ENCODE measurements around the gene RAD54L.

The RAD54L gene

GRCh38 chr1:46247436-46248121 lies at the start of gene RAD54L:
Gene RAD54L, plus strand, starts transcription at chr1:46247763. Its CDS starts 643 bp downstream, at chr1:46248406.
- H3K4me1 ChIP-seq (ENCODE audit: control insufficient read depth, insufficient read depth, low read length, unreplicated experiment): peaks cover 13% of the 10 kb centered on the region
- peaks cover 10% of the 10 kb centered on the region for H3K36me3 ChIP-seq (ENCODE audit: insufficient read depth, low read length)
- peak within 1 kb of the TSS; percentile 88 for H2AFZ ChIP-seq (ENCODE audit: low read length, unreplicated experiment)
- no peaks in the 10 kb centered on the region for H3K27me3 ChIP-seq (ENCODE audit: insufficient read depth, low read length)
- H3K27ac ChIP-seq (ENCODE audit: low read depth, low read length): peak within 1 kb of the TSS; percentile 69
- H3K4me3 ChIP-seq (ENCODE audit: low read depth, low read length): peak within 1 kb of the TSS; percentile 86
- peaks cover 29% of the 10 kb centered on the region for H3K79me2 ChIP-seq (ENCODE audit: control insufficient read depth, insufficient read depth, low read length, unreplicated experiment)

DNA sequence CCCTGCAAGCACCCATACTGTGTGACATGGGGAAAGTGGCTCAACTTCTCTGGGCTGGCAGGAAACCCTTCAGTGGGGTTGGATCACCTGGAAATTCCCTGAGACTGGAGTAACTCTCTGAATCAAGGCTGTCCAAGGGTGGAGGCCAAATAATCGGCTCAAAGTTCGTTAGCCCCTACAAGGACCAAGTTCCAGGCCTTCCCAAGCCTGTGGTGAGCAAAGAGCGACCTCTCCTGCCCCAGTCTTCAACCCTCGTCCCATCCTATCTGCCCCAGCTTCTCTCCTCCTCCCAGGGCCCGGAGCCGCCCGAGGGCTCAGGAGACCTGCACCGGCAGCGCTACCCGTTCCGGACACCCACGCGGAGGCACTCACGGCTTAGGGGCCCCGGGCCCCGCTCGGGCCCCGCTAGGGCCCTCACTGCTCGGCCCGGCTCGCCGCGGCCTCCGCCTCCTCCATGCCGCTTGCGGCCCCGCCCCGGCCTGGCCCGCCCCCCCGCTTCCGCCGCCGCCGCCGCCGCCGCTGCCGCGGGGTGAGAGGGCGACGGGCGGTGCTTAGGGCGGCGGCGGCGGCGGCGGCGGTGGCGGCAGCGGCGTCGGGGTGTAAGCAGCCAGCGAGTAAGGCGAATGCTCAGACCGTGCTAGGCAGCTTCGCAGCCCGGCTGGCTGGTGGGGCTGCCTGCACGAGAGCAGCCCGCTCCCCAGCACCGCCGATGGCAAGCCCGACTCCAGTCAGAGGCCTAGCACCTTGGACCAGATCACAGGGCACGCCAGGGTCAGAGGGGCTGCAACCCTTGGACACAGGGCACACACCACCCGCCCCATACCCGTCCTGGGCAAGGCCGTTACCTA lies 49.4 kb upstream of the RAD54L start, which contains the start of gene POMGNT1:
Gene POMGNT1, minus strand, starts transcription at position 471 of the 848 bp plus-strand sequence. CDS start 613 bp downstream, outside the sequence.
- Histone ChIP-seq H3K4me1 (ENCODE audit: control insufficient read depth, insufficient read depth, low read length, unreplicated experiment) (peaks cover 12% of the 10 kb centered on the region), H3K27ac (ENCODE audit: low read depth, low read length) (0 out of 2 replicates have a peak within 1 kb of the TSS, but pooled peaks have one; percentile 1), H3K27me3 (ENCODE audit: insufficient read depth, low read length) (no peaks in the 10 kb centered on the region), H2AFZ (ENCODE audit: low read length, unreplicated experiment) (peak within 1 kb of the TSS; percentile 96), H3K79me2 (ENCODE audit: control insufficient read depth, insufficient read depth, low read length, unreplicated experiment) (peaks cover 10% of the 10 kb centered on the region), H3K36me3 (ENCODE audit: insufficient read depth, low read length) (no peaks in the 10 kb centered on the region), H3K4me3 (ENCODE audit: low read depth, low read length) (peak within 1 kb of the TSS; percentile 100)

DNA sequence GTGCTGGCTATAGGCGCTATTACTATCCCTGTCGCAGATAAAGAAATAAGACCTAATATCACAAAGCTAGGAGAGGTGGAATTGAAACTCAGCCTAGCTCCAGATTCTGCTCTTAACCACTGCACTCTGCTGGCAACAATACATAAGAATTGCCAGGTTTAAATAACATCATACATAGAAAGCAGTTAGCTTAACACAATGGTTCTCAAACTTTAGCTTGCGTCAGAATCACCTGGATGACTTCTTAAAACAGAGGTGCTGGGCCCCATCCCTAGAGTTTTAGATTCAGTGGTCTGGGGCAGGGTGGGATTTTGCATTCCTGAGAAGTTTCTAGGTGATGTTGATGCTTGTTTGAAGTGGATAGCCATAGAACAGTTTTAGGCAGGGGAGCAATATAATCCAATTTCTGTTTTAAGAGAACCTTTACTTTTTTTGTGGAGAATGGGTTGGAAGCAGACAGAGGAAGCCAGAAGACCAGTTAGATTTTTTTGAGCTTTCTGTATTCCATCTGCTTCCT lies 48.3 kb upstream of the RAD54L start:
- H3K4me3 ChIP-seq (ENCODE audit: low read depth, low read length): peak overlapping the region; percentile 100; the same call in 1 of the 2 replicates

GRCh38 chr1:46203738-46204405 lies 43.7 kb upstream of the RAD54L start:
- Histone ChIP-seq H3K27ac (ENCODE audit: low read depth, low read length) (no peak overlapping the region), H3K4me3 (ENCODE audit: low read depth, low read length) (peak overlapping the region; percentile 94), H3K4me1 (ENCODE audit: control insufficient read depth, insufficient read depth, low read length, unreplicated experiment) (peaks cover 25% of the 10 kb centered on the region), H3K36me3 (ENCODE audit: insufficient read depth, low read length) (no peaks in the 10 kb centered on the region), H3K79me2 (ENCODE audit: control insufficient read depth, insufficient read depth, low read length, unreplicated experiment) (peaks cover 6% of the 10 kb centered on the region), H2AFZ (ENCODE audit: low read length, unreplicated experiment) (peak overlapping the region; percentile 97), H3K27me3 (ENCODE audit: insufficient read depth, low read length) (no peaks in the 10 kb centered on the region)

More for the DNA sequence above, 48.3 kb upstream of the RAD54L start:
- no peak overlapping the region for H3K27ac ChIP-seq (ENCODE audit: low read depth, low read length)
- H3K4me1 ChIP-seq (ENCODE audit: control insufficient read depth, insufficient read depth, low read length, unreplicated experiment): peaks cover 17% of the 10 kb centered on the region
- H2AFZ ChIP-seq (ENCODE audit: low read length, unreplicated experiment): peak overlapping the region; percentile 1
- H3K36me3 ChIP-seq (ENCODE audit: insufficient read depth, low read length): no peaks in the 10 kb centered on the region
- no peaks in the 10 kb centered on the region for H3K27me3 ChIP-seq (ENCODE audit: insufficient read depth, low read length)
- peaks cover 11% of the 10 kb centered on the region for H3K79me2 ChIP-seq (ENCODE audit: control insufficient read depth, insufficient read depth, low read length, unreplicated experiment)

DNA sequence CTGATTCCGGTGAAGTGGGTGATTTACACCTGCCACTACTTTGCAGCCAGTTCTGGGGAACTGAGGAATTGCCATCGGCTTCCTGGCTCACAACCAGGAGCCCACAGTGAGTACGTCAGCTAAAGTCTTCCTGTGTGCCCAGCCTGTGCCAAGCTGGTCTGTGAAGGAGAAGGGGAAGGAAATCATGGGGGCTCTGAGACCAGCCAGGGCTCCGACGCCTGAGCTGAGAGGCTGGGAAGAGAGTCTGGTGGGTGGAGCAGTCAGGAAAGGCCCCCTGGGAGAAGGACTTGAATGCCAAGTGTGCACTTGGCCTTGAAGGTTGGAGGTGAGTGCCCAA lies 43.2 kb upstream of the RAD54L start:
- Histone ChIP-seq H3K27me3 (ENCODE audit: insufficient read depth, low read length) (no peaks in the 10 kb centered on the region), H2AFZ (ENCODE audit: low read length, unreplicated experiment) (no peak overlapping the region), H3K79me2 (ENCODE audit: control insufficient read depth, insufficient read depth, low read length, unreplicated experiment) (peaks cover 6% of the 10 kb centered on the region), H3K4me1 (ENCODE audit: control insufficient read depth, insufficient read depth, low read length, unreplicated experiment) (peaks cover 20% of the 10 kb centered on the region), H3K4me3 (ENCODE audit: low read depth, low read length) (peak overlapping the region; percentile 94), H3K36me3 (ENCODE audit: insufficient read depth, low read length) (no peaks in the 10 kb centered on the region), H3K27ac (ENCODE audit: low read depth, low read length) (no peak overlapping the region)

DNA sequence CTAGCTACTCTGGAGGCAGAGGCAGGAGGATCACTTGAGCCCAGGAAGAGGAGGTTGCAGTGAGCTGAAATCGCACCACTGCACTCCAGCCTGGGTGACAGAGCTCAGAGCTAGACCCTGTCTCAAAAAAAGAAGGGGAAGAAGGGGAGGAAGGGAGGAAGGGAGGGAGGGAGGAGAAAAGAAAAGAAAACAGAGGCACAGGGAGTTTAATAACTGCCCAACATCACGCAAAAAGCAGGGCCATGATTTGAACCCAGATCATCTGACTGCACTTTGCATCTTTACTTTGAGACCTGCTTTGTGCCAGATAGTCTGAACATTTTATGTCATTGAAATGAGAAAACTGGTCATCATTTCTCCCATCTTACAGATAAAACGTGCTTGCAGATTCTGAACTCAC lies 42.4 kb upstream of the RAD54L start:
- Histone ChIP-seq H3K4me3 (ENCODE audit: low read depth, low read length) (no peak overlapping the region; the same call in 1 of the 2 replicates), H3K27ac (ENCODE audit: low read depth, low read length) (no peak overlapping the region), H3K4me1 (ENCODE audit: control insufficient read depth, insufficient read depth, low read length, unreplicated experiment) (peaks cover 20% of the 10 kb centered on the region), H3K36me3 (ENCODE audit: insufficient read depth, low read length) (no peaks in the 10 kb centered on the region), H3K79me2 (ENCODE audit: control insufficient read depth, insufficient read depth, low read length, unreplicated experiment) (peaks cover 6% of the 10 kb centered on the region), H3K27me3 (ENCODE audit: insufficient read depth, low read length) (no peaks in the 10 kb centered on the region), H2AFZ (ENCODE audit: low read length, unreplicated experiment) (no peak overlapping the region)

DNA sequence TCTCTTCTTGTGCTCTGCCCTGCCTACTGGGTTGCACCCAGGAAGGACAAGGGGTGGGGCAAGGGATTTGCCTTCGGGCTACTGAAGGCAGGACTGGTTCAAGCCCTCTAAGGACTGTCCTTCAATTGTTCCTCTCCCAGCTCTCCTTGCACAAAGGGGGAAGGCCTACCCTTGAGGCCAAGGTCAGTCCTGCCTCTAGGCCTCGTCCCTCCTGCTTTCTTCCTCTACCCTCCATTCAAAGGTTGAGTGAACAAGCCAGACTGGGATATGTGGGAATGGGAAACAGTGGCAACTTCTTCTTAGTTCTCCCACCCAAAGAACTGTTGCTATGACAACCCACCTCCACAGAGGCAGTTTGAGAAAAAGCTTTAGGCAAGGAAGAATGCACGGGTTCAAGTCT lies 41.8 kb upstream of the RAD54L start:
- Histone ChIP-seq H3K27ac (ENCODE audit: low read depth, low read length) (no peak overlapping the region), H3K36me3 (ENCODE audit: insufficient read depth, low read length) (no peaks in the 10 kb centered on the region), H3K4me3 (ENCODE audit: low read depth, low read length) (no peak overlapping the region), H3K79me2 (ENCODE audit: control insufficient read depth, insufficient read depth, low read length, unreplicated experiment) (peaks cover 6% of the 10 kb centered on the region), H3K27me3 (ENCODE audit: insufficient read depth, low read length) (no peaks in the 10 kb centered on the region), H3K4me1 (ENCODE audit: control insufficient read depth, insufficient read depth, low read length, unreplicated experiment) (peaks cover 20% of the 10 kb centered on the region), H2AFZ (ENCODE audit: low read length, unreplicated experiment) (no peak overlapping the region)

DNA sequence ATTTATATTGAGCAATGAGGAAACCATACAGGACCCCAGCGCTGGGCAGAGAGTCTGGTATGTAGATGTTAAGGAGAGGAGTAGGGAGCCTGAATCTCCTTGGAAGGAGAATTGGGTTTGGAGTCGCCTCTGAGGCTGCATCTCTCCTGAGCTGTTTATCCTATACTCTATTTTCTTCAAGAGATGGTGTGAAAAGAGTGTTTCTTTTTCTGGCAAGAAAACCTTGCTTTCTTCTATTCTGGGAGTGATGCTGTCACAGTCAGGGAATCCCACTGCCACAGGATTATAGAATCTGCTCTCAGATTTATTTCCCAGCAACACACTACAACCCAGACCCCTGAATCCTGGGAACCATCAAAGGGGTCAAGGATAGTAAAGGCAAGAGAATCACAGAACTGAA lies 41.2 kb upstream of the RAD54L start:
- Histone ChIP-seq H3K27ac (ENCODE audit: low read depth, low read length) (no peak overlapping the region), H3K4me3 (ENCODE audit: low read depth, low read length) (no peak overlapping the region), H2AFZ (ENCODE audit: low read length, unreplicated experiment) (no peak overlapping the region)

DNA sequence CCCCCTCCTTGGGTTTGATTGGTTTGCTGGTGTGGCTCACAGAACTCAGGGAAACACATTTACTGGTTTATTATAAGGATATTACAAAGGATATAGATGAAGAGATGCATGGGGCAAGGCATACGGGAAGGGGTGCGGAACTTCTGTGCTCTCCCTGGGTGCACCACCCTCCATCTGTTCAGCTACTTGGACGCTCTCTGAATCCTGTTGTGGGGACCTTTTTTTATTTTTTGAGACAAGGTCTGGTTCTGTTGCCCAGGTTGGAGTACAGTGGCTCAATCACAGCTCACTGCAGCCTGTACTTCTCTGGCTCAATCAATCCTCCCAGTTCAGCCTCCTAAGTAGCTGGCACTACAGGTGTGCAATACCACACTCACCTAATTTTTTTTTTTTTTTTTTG lies 37.0 kb upstream of the RAD54L start:
- Histone ChIP-seq H2AFZ (ENCODE audit: low read length, unreplicated experiment) (no peak overlapping the region), H3K36me3 (ENCODE audit: insufficient read depth, low read length) (no peaks in the 10 kb centered on the region), H3K79me2 (ENCODE audit: control insufficient read depth, insufficient read depth, low read length, unreplicated experiment) (no peaks in the 10 kb centered on the region), H3K27me3 (ENCODE audit: insufficient read depth, low read length) (no peaks in the 10 kb centered on the region), H3K27ac (ENCODE audit: low read depth, low read length) (no peak overlapping the region), H3K4me1 (ENCODE audit: control insufficient read depth, insufficient read depth, low read length, unreplicated experiment) (peaks cover 5% of the 10 kb centered on the region), H3K4me3 (ENCODE audit: low read depth, low read length) (no peak overlapping the region)

More for the DNA sequence above, 41.2 kb upstream of the RAD54L start:
- H3K4me1 ChIP-seq (ENCODE audit: control insufficient read depth, insufficient read depth, low read length, unreplicated experiment): peaks cover 20% of the 10 kb centered on the region
- H3K36me3 ChIP-seq (ENCODE audit: insufficient read depth, low read length): no peaks in the 10 kb centered on the region
- peaks cover 6% of the 10 kb centered on the region for H3K79me2 ChIP-seq (ENCODE audit: control insufficient read depth, insufficient read depth, low read length, unreplicated experiment)
- H3K27me3 ChIP-seq (ENCODE audit: insufficient read depth, low read length): no peaks in the 10 kb centered on the region

DNA sequence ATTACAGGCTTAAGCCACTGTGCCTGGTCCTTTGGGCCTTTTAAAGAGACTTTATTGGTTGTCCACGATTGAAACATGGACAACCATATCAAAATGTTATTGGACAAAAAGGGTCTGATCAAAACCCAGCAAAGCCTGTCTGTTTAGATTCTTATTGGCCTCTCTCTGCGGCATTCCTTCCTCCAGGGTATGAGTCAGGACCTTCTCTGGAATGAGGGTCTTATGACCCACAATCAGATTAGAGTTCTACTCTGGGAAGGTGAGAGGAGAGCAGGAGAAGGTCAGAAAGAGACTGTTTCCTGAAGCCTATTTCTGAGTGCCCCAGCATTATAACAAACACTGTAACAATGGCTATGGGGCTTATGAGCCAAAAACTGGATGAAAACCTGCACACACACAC lies 36.5 kb upstream of the RAD54L start:
- H2AFZ ChIP-seq (ENCODE audit: low read length, unreplicated experiment): no peak overlapping the region
- no peak overlapping the region for H3K4me3 ChIP-seq (ENCODE audit: low read depth, low read length)
- H3K4me1 ChIP-seq (ENCODE audit: control insufficient read depth, insufficient read depth, low read length, unreplicated experiment): no peaks in the 10 kb centered on the region
- no peak overlapping the region for H3K27ac ChIP-seq (ENCODE audit: low read depth, low read length)
- H3K27me3 ChIP-seq (ENCODE audit: insufficient read depth, low read length): no peaks in the 10 kb centered on the region
- no peaks in the 10 kb centered on the region for H3K36me3 ChIP-seq (ENCODE audit: insufficient read depth, low read length)
- H3K79me2 ChIP-seq (ENCODE audit: control insufficient read depth, insufficient read depth, low read length, unreplicated experiment): no peaks in the 10 kb centered on the region
